Osteocyte (in vitro differentiated cells): ENCODE results near the gene SMAD9. TPM values are rescaled to one million over a fixed set of nuclear protein-coding genes. Genes with fewer than 3 reads are reported as not detected.

Experiments used
- DNase-seq: peaks from one replicate; pipeline ENCODE4 v3.0.0; 2021; ENCODE audit warnings: mixed read lengths; ENCODE audit not compliant: unreplicated experiment; ENCODE audit errors: extremely low spot score
- H3K27ac Mint-ChIP-seq: one replicate; pipeline ENCODE4 v1.8.0; 2021; ENCODE audit warnings: mild to moderate bottlenecking, mixed read lengths; ENCODE audit not compliant: unreplicated experiment
- H3K27me3 Mint-ChIP-seq: one replicate; pipeline ENCODE4 v1.8.0; 2021; ENCODE audit warnings: mixed read lengths; ENCODE audit not compliant: unreplicated experiment
- H3K36me3 Mint-ChIP-seq: one replicate; pipeline ENCODE4 v1.8.0; 2021; ENCODE audit warnings: mixed read lengths; ENCODE audit not compliant: unreplicated experiment
- H3K4me1 Mint-ChIP-seq: one replicate; pipeline ENCODE4 v1.8.0; 2021; ENCODE audit warnings: mixed read lengths; ENCODE audit not compliant: unreplicated experiment
- H3K4me3 Mint-ChIP-seq: one replicate; pipeline ENCODE4 v1.8.0; 2021; ENCODE audit warnings: mild to moderate bottlenecking, moderate library complexity, mixed read lengths; ENCODE audit not compliant: unreplicated experiment
- H3K9me3 Mint-ChIP-seq: one replicate; pipeline ENCODE4 v1.8.0; 2021; ENCODE audit warnings: mixed read lengths; ENCODE audit not compliant: unreplicated experiment
- CTCF ChIP-seq: fragments of 200-600 bp; sonication (generic); IDR thresholded peaks from 2 replicates; pipeline ENCODE4 v1.5.0; 2021; ENCODE audit warnings: antibody characterized with exemption, mild to moderate bottlenecking, moderate library complexity
- total RNA-seq: library from RNA; stranded (reverse); gene quantifications from 2 replicates; pipeline ENCODE4 v1.2.1, GENCODE V29; 2021

SMAD9 gene
- total RNA-seq, 1 donor from 2014 or later: 3.6 TPM

DNA sequence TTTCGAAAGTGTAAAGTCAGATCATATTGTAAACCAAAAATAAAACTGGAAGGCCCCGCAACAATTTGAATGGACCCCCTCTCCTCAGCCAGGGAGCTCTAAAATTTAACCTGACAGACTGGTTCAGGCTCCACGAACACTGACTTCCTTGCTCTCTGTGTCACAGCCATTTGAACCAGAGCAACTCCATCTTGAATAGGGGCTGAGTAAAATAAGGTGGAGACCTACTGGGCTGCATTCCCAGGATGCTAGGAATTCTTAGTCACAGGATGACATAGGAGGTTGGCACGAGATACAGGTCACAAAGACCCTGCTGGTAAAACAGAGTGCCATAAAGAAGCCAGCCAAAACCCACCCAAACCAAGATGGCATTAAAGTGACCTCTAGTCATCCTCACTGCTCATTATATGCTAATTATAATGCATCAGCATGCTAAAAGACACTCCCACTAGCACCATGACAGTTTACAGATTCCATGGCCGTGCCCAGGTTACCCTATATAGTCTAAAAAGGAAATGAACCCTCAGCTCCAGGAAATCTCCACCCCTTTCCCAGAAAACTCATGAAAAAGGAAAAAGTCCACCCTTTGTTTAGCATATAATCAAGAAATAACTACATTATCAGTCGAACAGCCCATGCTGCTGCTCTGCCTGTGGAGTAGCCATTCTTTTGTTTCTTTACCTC, 57.9 kb downstream of the SMAD9 start:
- peaks cover 6% of the 10 kb centered on the region for H3K36me3 Mint-ChIP-seq
- no peak for TF ChIP-seq CTCF
- H3K27ac Mint-ChIP-seq: no peak overlapping the region
- H3K9me3 Mint-ChIP-seq: no peaks in the 10 kb centered on the region
- DNase-seq: no peak
- H3K4me3 Mint-ChIP-seq: no peak overlapping the region
- no peaks in the 10 kb centered on the region for H3K4me1 Mint-ChIP-seq
- no peaks in the 10 kb centered on the region for H3K27me3 Mint-ChIP-seq

GRCh38 chr13:36859259-36859658, 60.8 kb downstream of the SMAD9 start:
- H3K4me1 Mint-ChIP-seq: no peaks in the 10 kb centered on the region
- no peak for TF ChIP-seq CTCF

GRCh38 chr13:36858290-36858689, 61.7 kb downstream of the SMAD9 start:
- Mint-ChIP-seq H3K4me3 (no peak overlapping the region), H3K27me3 (no peaks in the 10 kb centered on the region), H3K4me1 (no peaks in the 10 kb centered on the region), H3K36me3 (no peaks in the 10 kb centered on the region), H3K27ac (no peak overlapping the region), H3K9me3 (no peaks in the 10 kb centered on the region)
- peak; percentile 67 for TF ChIP-seq CTCF
- DNase-seq: no peak

More at GRCh38 chr13:36859259-36859658, 60.8 kb downstream of the SMAD9 start:
- H3K4me3 Mint-ChIP-seq: no peak overlapping the region
- no peaks in the 10 kb centered on the region for H3K9me3 Mint-ChIP-seq
- H3K36me3 Mint-ChIP-seq: no peaks in the 10 kb centered on the region
- H3K27ac Mint-ChIP-seq: no peak overlapping the region
- no peak for DNase-seq
- H3K27me3 Mint-ChIP-seq: no peaks in the 10 kb centered on the region

GRCh38 chr13:36857253-36857652, 62.8 kb downstream of the SMAD9 start:
- Mint-ChIP-seq H3K9me3 (no peaks in the 10 kb centered on the region), H3K27ac (no peak overlapping the region), H3K4me1 (no peaks in the 10 kb centered on the region), H3K36me3 (no peaks in the 10 kb centered on the region), H3K4me3 (no peak overlapping the region), H3K27me3 (no peaks in the 10 kb centered on the region)
- no peak for DNase-seq
- no peak for TF ChIP-seq CTCF

- Mint-ChIP-seq H3K4me1 (no peaks in the 10 kb centered on the region), H3K27me3 (no peaks in the 10 kb centered on the region), H3K27ac (no peak overlapping the region), H3K4me3 (no peak overlapping the region), H3K36me3 (peaks cover 2% of the 10 kb centered on the region), H3K9me3 (no peaks in the 10 kb centered on the region)
- TF ChIP-seq CTCF: peak; percentile 27
- DNase-seq: no peak
Observed at GRCh38 chr13:36850790-36851438, 69.1 kb downstream of the SMAD9 start.
